T-helper 1 cell treated with Interleukin-12 subunit alpha and Interleukin-12 subunit beta and Interleukin-4 antibody, amounts not matched to agents 30 ng/mL and 1 ng/mL, for 36 hours (primary cell): Measurements from ENCODE around the gene MYOD1. TPM values are rescaled to one million over a fixed set of nuclear protein-coding genes. Genes with fewer than 3 reads are reported as not detected.

Source experiments
- intact Hi-C: fragments of 100-400 bp; cut with micrococcal nuclease; formaldehyde crosslinking; loops from one replicate; pipeline ENCODE4 v1.15.1; 2024
- total RNA-seq: library from RNA; stranded (reverse); gene quantifications from 2 replicates; pipeline ENCODE4 v1.2.3, GENCODE V29; 2022

Gene MYOD1
- total RNA-seq, 1 donor from 2014 or later: not detected

GRCh38 chr11:17702876-17703275, 16.5 kb upstream of the MYOD1 start:
- intact Hi-C loops: no loop called here

- intact Hi-C loops: no loop called here
Observed at GRCh38 chr11:17703951-17704350, 15.4 kb upstream of the MYOD1 start.

- intact Hi-C loops: no loop called here
Observed at GRCh38 chr11:17707830-17708229, 11.5 kb upstream of the MYOD1 start.

GRCh38 chr11:17711836-17712235, 7.5 kb upstream of the MYOD1 start:
- intact Hi-C loops: no loop called here

GRCh38 chr11:17713851-17714250, 5.5 kb upstream of the MYOD1 start:
- intact Hi-C loops: no loop called here

GRCh38 chr11:17714356-17714854, 5.0 kb upstream of the MYOD1 start:
- intact Hi-C loops: no loop called here

- intact Hi-C loops: no loop called here
Observed at GRCh38 chr11:17714870-17715269, 4.5 kb upstream of the MYOD1 start.

GRCh38 chr11:17716807-17717206, 2.6 kb upstream of the MYOD1 start:
- intact Hi-C loops: no loop called here

- intact Hi-C loops: no loop called here
Observed at GRCh38 chr11:17718015-17718414, 1.4 kb upstream of the MYOD1 start.

GRCh38 chr11:17718510-17718962, 835 bp upstream of the MYOD1 start:
- intact Hi-C loops: no loop called here

- intact Hi-C loops: loop anchor here (5.0 kb wide), 1 partner anchor 1108 kb away; no protein-coding TSS in a partner anchor
Observed at GRCh38 chr11:17719938-17720795, 796 bp downstream of the MYOD1 start.

- intact Hi-C loops: loop anchor here (5.0 kb wide), 1 partner anchor 1108 kb away; no protein-coding TSS in a partner anchor
Observed at GRCh38 chr11:17720796-17721171, 1.4 kb downstream of the MYOD1 start.

- intact Hi-C loops: loop anchor here (5.0 kb wide), 1 partner anchor 1109 kb away; no protein-coding TSS in a partner anchor
Observed at GRCh38 chr11:17721242-17721999, 2.0 kb downstream of the MYOD1 start.

- intact Hi-C loops: loop anchor here (5.0 kb wide), 1 partner anchor 1110 kb away; no protein-coding TSS in a partner anchor
Observed at GRCh38 chr11:17722000-17722643, 2.8 kb downstream of the MYOD1 start.

GRCh38 chr11:17724020-17724908, 4.9 kb downstream of the MYOD1 start:
- intact Hi-C loops: loop anchor here (5.0 kb wide), 1 partner anchor 1112 kb away; no protein-coding TSS in a partner anchor

GRCh38 chr11:17725174-17725573, 5.8 kb downstream of the MYOD1 start:
- intact Hi-C loops: no loop called here

- intact Hi-C loops: no loop called here
Observed at GRCh38 chr11:17730137-17730536, 10.8 kb downstream of the MYOD1 start.

GRCh38 chr11:17730608-17731462, 11.5 kb downstream of the MYOD1 start:
- intact Hi-C loops: loop anchor here (1.0 kb wide), 3 partner anchors 132 to 375 kb away; partner anchors contain the start of gene SAAL1

- intact Hi-C loops: no loop called here
Observed at GRCh38 chr11:17733261-17733660, 13.9 kb downstream of the MYOD1 start.
